PC-9 (cell line): ENCODE data around the gene EPHA2. TPM values are rescaled to one million over a fixed set of nuclear protein-coding genes. Genes with fewer than 3 reads are reported as not detected.

ENCODE experiments used
- BruUV-seq: library from RNA; stranded (reverse); fragments of 400-500 nt; replicated peaks from 2 replicates; lab custom pipeline; 2021; lab: Mats Ljungman, UMichigan
- CTCF ChIA-PET: fragments of 300-600 bp; sonication (Branson Sonifier 250); formaldehyde crosslinking; loops from one replicate; lab custom pipeline; 2022; ENCODE audit warnings: antibody characterized with exemption; lab: Charles Lee
- POLR2A ChIA-PET: fragments of 300-600 bp; sonication (Branson Sonifier 250); formaldehyde crosslinking; loops from one replicate; lab custom pipeline; 2022; ENCODE audit warnings: antibody characterized with exemption; ENCODE audit not compliant: unreplicated experiment; lab: Charles Lee
- DNase-seq, 2 experiments: peaks; one replicate each; pipeline versions ENCODE4 v3.0.0 to v3.0.0-alpha.2; 2015 to 2022; ENCODE audit warnings: mixed read lengths in 1 of 2
- H2AFZ ChIP-seq: fragments of 200-600 bp; sonication (generic); 2 replicates; pipeline ENCODE4 v1.8.1; 2017; ENCODE audit warnings: antibody characterized with exemption
- H3F3A ChIP-seq: fragments of 200-600 bp; sonication (generic); 2 replicates; pipeline ENCODE4 v1.8.1; 2017; ENCODE audit warnings: antibody characterized with exemption, mild to moderate bottlenecking, low read depth; ENCODE audit not compliant: insufficient read depth
- H3K27ac ChIP-seq: fragments of 200-600 bp; sonication (generic); 2 replicates; pipeline ENCODE4 v1.6.1; 2016; ENCODE audit warnings: mixed run types
- H3K27me3 ChIP-seq: fragments of 200-600 bp; sonication (generic); 2 replicates; pipeline ENCODE4 v1.6.1; 2016; ENCODE audit warnings: low read depth, mixed run types; ENCODE audit not compliant: insufficient read depth
- H3K36me3 ChIP-seq: fragments of 200-600 bp; sonication (generic); 2 replicates; pipeline ENCODE4 v1.6.1; 2016; ENCODE audit warnings: low read depth, mixed run types
- H3K4me1 ChIP-seq: fragments of 200-600 bp; sonication (generic); replicated peaks from 2 replicates; pipeline ENCODE4 v1.6.1; 2016; ENCODE audit warnings: mixed run types; ENCODE audit not compliant: insufficient read depth
- H3K4me2 ChIP-seq: fragments of 200-600 bp; sonication (generic); 2 replicates; pipeline ENCODE4 v1.6.1; 2017; ENCODE audit warnings: mixed run types
- H3K4me3 ChIP-seq: fragments of 200-600 bp; sonication (generic); 2 replicates; pipeline ENCODE4 v1.6.1; 2016; ENCODE audit warnings: mixed run types
- H3K79me2 ChIP-seq: fragments of 200-600 bp; sonication (generic); 2 replicates; pipeline ENCODE4 v1.6.1; 2017; ENCODE audit warnings: low read depth, mixed run types
- H3K9me2 ChIP-seq: fragments of 200-600 bp; sonication (generic); 2 replicates; pipeline ENCODE4 v1.8.1; 2017; ENCODE audit warnings: mild to moderate bottlenecking; ENCODE audit not compliant: insufficient read depth
- H3K9me3 ChIP-seq: fragments of 200-600 bp; sonication (generic); 2 replicates; pipeline ENCODE4 v1.8.1; 2016; ENCODE audit warnings: low read depth; ENCODE audit not compliant: insufficient read depth
- H4K20me1 ChIP-seq: fragments of 200-600 bp; sonication (generic); 2 replicates; pipeline ENCODE4 v1.8.1; 2017; ENCODE audit not compliant: insufficient read depth
- EZH2 ChIP-seq: fragments of 200-600 bp; sonication (generic); IDR thresholded peaks from 2 replicates; pipeline ENCODE4 v1.8.0; 2017; ENCODE audit warnings: antibody characterized with exemption, low read depth
- intact Hi-C: fragments of 100-400 bp; cut with micrococcal nuclease; formaldehyde crosslinking; loops from one replicate; pipeline ENCODE4 v1.10.0; 2022; ENCODE audit not compliant: unreplicated experiment
- total RNA-seq: library from RNA; stranded (reverse); gene quantifications from 2 replicates; pipeline ENCODE4 v1.2.3, GENCODE V29; 2021
- TF ChIP-seq, protein P1 (sequence below): fragments of 200-600 bp; sonication (generic); conservative IDR thresholded peaks from 2 replicates; pipeline ENCODE4 v1.6.1; 2017; ENCODE audit warnings: mixed run types, antibody characterized with exemption, mild to moderate bottlenecking, moderate library complexity

The EPHA2 gene
- total RNA-seq, 1 experiment from 2014 or later = 48.3 TPM

- Histone ChIP-seq H2AFZ (no peak overlapping the region), H3K27ac (no peak overlapping the region), H3K36me3 (peaks cover 64% of the 10 kb centered on the region), H3K4me1 (peaks cover 11% of the 10 kb centered on the region), H3K9me3 (no peaks in the 10 kb centered on the region), H3K9me2 (no peaks in the 10 kb centered on the region), H4K20me1 (peaks cover 16% of the 10 kb centered on the region; the same call in 1 of the 2 replicates), H3K79me2 (peaks cover 68% of the 10 kb centered on the region), H3K4me2 (no peak overlapping the region), H3K4me3 (no peak overlapping the region), H3F3A (peaks cover 85% of the 10 kb centered on the region), H3K27me3 (no peaks in the 10 kb centered on the region)
- intact Hi-C loops = no loop called here
- CTCF ChIA-PET = no interaction called here
- no peak for TF ChIP-seq EZH2
- TF ChIP-seq, protein P1, sequence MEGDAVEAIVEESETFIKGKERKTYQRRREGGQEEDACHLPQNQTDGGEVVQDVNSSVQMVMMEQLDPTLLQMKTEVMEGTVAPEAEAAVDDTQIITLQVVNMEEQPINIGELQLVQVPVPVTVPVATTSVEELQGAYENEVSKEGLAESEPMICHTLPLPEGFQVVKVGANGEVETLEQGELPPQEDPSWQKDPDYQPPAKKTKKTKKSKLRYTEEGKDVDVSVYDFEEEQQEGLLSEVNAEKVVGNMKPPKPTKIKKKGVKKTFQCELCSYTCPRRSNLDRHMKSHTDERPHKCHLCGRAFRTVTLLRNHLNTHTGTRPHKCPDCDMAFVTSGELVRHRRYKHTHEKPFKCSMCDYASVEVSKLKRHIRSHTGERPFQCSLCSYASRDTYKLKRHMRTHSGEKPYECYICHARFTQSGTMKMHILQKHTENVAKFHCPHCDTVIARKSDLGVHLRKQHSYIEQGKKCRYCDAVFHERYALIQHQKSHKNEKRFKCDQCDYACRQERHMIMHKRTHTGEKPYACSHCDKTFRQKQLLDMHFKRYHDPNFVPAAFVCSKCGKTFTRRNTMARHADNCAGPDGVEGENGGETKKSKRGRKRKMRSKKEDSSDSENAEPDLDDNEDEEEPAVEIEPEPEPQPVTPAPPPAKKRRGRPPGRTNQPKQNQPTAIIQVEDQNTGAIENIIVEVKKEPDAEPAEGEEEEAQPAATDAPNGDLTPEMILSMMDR = no peak
- POLR2A ChIA-PET = no interaction called here
- no TSS peak for BruUV-seq
- DNase-seq = no peak
Observed at GRCh38 chr1:16132325-16132785, 23.5 kb downstream of the EPHA2 start.

- no peaks in the 10 kb centered on the region for H3K9me3 ChIP-seq
- H3K4me3 ChIP-seq = no peak overlapping the region
- peaks cover 62% of the 10 kb centered on the region for H3K79me2 ChIP-seq
- BruUV-seq = no TSS peak
- ChIA-PET CTCF (no interaction called here), POLR2A (no interaction called here)
- DNase-seq = no peak
- intact Hi-C loops = no loop called here
- no peaks in the 10 kb centered on the region for H3K27me3 ChIP-seq
- no peak overlapping the region for H2AFZ ChIP-seq
- TF ChIP-seq EZH2 = no peak
- TF ChIP-seq, protein P1 = no peak
- H3K36me3 ChIP-seq = peaks cover 67% of the 10 kb centered on the region
- H3K27ac ChIP-seq = no peak overlapping the region
- peaks cover 85% of the 10 kb centered on the region for H3F3A ChIP-seq
- peaks cover 19% of the 10 kb centered on the region for H4K20me1 ChIP-seq
- no peak overlapping the region for H3K4me2 ChIP-seq
- H3K9me2 ChIP-seq = no peaks in the 10 kb centered on the region
- H3K4me1 ChIP-seq = peaks cover 16% of the 10 kb centered on the region
Observed at GRCh38 chr1:16131636-16132324, 24.1 kb downstream of the EPHA2 start.

DNA sequence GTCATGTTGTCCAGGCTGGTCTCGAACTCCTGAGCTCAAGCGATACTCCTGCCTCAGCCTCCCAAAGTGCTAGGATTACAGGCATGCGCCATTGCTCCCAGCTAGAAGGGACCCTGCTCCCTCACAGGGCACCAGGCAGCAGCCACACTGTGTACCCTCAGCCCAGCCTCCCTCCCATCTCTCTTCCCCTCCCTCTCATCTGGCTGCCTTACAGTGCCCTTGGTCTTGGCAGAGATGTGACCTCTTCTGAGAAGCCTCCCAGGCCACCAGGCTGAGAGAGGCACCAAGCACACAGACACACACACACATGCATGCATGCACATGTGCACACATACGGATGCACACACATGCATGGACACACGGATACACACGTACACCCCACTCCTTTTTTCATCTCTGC, 25.0 kb downstream of the EPHA2 start:
- H3K9me2 ChIP-seq = no peaks in the 10 kb centered on the region
- no peak for DNase-seq
- H3K4me1 ChIP-seq = peaks cover 25% of the 10 kb centered on the region
- no TSS peak for BruUV-seq
- H3K27ac ChIP-seq = no peak overlapping the region
- H3K79me2 ChIP-seq = peaks cover 60% of the 10 kb centered on the region
- peaks cover 91% of the 10 kb centered on the region for H3F3A ChIP-seq
- ChIA-PET POLR2A (no interaction called here), CTCF (no interaction called here)
- no peaks in the 10 kb centered on the region for H3K27me3 ChIP-seq
- intact Hi-C loops = no loop called here
- peaks cover 27% of the 10 kb centered on the region for H4K20me1 ChIP-seq
- TF ChIP-seq, protein P1 = no peak
- TF ChIP-seq EZH2 = no peak
- H3K4me2 ChIP-seq = no peak overlapping the region
- peaks cover 75% of the 10 kb centered on the region for H3K36me3 ChIP-seq
- no peak overlapping the region for H2AFZ ChIP-seq
- H3K9me3 ChIP-seq = no peaks in the 10 kb centered on the region
- no peak overlapping the region for H3K4me3 ChIP-seq
